Endometrium (tissue), 2 donors: Measurements from ENCODE around the gene DGCR8.

ENCODE experiments used
- FAIRE-seq: peaks from 2 replicates; lab custom pipeline; 2012; peaks lifted over from hg19 to GRCh38; lab: Jason Lieb, UNC
- donor health status: control.
- donor health status: control.

DGCR8 gene

DNA sequence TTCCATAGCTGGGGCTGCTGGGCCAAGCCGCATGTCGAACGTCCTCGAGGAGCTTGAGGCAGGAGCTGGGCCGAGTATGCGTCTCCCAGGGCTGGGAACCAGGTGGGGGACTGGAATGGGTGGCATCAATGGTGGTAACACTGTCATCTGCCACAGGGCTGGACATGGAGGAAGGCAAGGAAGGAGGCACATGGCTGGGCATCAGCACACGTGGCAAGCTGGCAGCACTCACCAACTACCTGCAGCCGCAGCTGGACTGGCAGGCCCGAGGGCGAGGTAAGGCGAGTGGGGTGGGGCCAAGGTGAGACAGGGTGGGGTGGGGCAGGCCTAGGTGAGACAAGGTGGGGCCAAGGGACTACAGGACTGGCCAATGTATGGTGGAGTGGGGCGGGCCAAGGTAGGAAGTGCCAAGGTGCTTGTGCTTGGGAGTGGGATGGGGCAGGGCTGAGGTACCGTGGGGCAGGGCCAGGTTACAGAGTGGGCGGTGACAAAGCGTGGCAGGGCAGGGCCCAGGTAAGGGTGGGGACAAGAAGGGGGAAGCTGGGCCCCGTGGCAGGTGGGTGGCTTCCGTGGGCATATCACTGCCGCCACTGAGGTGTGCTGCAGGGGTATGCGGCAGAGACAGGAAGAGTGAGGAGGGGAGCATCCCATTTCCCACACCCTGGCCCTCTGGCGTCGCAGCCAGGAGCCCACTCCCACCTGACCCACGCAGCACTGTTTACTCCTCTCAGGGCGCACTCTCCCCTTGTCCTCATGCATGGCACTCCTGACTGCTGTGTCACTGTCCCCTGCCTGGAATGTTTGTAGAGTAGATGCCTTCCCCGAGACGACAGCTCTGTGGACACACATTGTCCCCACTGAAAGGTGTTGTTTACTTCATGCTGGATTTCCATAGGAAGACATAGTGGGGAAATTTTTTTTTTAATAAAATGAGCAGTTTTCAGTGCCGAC is 27.5 kb upstream of the DGCR8 start:
- no peak for FAIRE-seq

DNA sequence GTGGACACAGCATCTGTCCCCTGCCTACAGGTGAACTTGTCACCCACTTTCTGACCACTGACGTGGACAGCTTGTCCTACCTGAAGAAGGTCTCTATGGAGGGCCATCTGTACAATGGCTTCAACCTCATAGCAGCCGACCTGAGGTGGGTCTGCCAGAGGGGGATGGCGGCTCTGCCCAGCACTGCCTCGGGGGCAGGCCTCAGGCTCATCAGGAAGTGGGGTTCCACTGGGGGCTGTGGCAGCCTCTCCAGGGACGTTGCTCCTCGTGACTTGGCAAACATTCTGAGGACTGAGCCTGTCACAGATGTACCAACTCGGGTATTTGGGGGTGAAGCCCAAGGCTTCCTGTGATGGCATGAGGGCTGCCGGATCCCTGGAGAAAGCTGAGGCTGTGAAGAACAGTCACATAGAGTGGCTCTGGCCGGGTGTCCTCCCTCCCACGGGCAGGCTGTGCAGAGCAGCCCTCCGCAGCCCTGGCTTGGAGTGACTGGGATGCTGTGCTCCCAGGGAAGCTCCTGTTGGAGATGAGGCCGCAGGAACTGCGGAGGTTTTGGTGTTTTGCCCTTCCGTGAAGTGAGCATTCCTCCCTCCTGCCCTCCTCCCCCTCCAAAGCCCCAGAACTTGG is 26.5 kb upstream of the DGCR8 start:
- FAIRE-seq, result no peak

DNA sequence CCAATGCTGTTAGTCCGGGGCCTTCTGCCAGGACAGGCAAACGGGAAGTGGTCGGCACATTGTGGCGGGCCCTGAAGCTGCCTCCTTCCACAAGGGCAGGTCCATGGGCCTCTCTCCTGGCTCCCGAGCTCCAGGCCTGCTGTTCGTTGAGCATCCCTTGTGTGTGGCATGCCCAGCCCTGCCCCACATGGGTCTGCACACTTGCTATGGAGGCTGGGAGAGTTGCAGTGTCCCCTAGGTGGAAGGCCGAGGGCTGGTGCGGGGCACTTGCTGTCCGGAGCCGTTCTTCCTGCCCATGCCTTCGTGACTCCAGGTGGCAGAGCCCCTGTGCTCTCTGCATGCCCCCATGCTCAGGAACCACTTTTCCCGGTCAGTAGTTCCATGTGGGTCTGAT is 26.0 kb upstream of the DGCR8 start:
- FAIRE-seq, result no peak

DNA sequence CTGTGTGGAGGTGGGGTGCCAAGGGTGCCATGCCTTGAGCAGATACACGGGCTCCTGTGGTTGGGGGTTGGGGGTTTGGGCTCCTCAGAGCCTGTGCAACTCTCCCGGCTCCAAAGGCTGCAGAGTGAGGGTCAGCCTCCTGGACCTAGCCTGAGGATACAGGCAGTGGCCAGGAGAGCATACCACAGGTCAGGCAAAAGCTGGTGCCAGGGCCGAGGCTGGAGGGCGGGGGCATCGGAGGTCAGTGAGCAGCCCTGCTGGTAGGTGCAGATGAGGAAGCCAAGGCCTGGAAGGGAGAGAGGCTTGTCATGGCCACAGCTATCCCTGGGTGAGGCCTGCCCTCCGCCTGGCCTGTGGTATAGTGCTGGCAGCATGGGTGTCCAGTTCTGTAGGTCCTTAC is 25.6 kb upstream of the DGCR8 start:
- no peak for FAIRE-seq

DNA sequence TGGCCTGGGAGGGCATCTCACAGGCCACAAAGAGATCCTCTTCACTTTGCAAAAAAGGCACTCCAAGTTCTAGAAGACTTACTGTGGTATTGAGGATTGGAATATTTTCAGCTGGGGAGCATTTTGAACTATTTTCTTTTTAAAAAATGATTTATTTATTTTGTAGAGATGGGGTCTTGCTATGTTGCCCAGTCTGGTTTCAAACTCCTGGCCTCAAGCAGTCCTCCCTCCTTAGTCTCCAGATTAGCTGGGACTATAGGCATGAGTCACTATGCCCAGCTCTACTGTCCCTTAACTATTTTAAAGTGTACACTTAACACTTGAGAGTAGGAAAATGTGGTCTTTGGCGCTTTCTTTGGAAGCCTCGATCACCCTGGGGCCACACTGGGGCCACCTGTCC is 24.9 kb upstream of the DGCR8 start:
- FAIRE-seq, result no peak

DNA sequence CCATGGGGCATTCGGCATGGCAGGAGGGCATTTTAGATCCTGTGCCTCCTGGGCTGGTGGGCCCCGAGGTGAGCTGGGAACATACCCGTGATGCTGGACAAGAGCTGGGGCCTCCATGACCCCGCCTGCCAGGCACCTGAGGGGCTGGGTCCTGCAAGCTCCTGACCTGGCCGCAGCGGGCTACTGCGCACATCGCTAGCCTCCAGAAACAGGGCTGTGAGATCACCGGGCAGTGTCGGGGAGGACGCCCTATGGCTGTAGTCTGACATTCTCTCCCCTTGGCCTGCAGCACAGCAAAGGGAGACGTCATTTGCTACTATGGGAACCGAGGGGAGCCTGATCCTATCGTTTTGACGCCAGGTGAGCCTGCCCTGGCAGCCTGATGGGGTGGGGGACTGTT is 24.4 kb upstream of the DGCR8 start:
- FAIRE-seq, result no peak

DNA sequence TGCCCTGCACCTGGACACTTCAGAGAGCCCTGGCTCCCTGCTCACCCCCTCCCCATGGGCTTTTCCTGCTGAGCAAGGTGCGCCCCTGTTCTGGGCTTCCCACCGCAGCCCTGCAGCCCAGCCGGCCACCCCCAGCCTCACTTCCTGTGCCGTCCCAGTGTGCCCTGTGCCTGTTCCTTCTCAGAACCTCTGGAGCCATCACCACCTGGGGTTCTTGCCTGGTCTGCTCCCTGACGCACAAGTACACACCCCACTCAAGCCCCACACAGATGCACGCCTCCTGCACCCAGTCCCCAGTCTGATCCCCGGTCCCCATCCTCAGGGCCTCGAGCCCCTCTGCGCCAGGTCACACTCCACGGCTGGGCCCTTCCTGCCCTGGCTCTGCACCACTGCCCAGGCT is 23.9 kb upstream of the DGCR8 start:
- no peak for FAIRE-seq

DNA sequence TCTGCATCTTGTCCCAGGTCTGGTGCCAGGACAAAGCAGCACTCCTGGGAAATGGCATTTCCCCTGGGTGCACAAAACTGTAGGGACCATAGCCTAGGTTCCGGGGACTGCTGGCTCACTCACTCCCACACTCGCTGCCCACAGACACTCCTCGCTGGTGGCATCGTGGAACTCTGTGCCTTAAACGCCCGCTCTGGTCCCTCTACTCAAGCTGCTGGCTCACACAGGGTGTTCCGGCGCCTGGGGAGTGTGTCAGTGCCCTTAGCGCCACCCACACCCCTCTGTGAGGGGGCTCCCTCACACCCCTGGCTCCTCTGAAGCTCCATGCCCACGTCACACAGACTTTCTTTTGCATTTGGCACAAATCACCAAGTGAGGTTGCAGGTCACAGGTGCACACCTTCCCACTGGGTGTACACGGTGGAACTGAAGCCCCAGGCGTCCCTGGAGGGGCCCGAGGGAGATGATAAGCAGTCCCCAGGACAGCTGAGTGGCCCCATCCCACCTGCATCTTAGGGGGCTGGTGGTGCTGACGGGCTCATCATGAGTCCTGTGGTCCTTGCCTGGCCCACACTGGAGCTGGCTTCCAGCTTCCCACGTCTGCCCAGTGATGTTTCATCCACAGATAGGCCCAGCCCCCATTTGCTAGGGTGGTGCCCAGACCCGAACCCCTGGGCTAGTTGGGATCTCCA is 23.2 kb upstream of the DGCR8 start:
- FAIRE-seq, result no peak

DNA sequence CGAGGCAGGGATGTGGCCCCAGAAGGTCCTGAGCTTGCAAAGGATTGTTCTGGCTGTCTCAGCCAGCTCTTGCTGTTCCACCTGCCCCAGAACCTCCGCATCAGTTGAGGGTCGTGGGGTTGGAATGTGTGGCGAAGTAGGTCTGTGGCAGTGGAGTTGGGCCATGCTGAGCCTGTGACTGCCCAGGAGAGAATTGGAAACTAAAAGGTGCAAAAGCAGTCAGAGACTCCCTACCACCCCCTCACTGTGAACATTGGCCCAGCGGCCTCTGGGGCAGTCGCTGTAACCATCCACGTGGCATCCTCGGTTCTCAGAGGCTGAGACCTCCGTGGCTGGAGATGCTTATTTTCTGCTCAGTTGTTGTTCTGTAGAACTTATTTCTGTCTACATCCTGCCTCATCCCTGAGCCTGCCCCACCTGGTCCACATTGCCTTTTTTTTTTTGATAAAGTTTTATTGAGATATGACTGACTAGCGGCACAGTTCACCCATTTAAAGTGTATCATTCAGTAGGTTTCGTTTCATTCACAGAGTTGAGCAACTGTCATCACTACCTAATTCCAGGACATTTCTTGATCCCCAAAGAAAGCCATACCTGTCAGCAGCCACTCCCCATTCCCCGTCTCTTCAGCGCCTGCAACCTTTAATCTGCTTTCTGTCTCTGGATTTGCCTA is 22.3 kb upstream of the DGCR8 start:
- no peak for FAIRE-seq

DNA sequence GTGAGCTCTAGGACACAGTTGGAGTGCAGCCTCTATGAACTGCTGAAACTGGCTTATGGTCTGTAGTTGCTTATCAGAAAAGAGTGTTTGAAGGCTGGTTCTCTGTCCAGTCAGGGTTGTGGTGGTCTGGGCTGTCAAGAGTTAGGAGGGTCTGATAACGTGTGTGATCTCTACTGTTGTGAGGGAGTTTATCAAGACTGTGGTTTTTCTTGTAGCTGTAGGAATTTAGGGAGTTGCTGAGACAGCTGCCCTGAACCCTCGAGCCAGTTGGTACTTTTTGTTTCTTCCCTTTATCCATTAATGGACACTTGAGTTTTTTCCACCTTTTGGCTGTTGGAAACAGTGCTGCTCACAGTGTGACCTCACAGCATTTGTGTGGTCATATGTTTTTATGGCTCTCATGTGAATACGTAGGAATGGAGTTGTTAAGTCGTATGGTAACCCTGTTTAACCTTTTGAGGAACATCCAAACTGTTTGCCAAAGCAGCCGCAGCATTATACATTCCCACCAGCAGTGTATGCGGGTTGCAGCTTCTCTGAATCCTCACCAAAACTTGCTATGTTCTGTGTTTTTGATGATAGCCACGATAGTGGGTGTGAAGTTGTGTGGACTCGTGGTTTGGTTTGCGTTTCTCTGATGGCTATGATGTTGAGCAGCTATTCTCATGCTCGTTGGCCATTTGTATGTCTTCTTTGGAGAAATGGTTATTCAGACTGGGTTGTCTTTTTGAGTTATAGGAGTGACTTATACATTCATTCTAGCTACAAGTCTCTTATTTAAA is 20.9 kb upstream of the DGCR8 start:
- FAIRE-seq, result no peak

DNA sequence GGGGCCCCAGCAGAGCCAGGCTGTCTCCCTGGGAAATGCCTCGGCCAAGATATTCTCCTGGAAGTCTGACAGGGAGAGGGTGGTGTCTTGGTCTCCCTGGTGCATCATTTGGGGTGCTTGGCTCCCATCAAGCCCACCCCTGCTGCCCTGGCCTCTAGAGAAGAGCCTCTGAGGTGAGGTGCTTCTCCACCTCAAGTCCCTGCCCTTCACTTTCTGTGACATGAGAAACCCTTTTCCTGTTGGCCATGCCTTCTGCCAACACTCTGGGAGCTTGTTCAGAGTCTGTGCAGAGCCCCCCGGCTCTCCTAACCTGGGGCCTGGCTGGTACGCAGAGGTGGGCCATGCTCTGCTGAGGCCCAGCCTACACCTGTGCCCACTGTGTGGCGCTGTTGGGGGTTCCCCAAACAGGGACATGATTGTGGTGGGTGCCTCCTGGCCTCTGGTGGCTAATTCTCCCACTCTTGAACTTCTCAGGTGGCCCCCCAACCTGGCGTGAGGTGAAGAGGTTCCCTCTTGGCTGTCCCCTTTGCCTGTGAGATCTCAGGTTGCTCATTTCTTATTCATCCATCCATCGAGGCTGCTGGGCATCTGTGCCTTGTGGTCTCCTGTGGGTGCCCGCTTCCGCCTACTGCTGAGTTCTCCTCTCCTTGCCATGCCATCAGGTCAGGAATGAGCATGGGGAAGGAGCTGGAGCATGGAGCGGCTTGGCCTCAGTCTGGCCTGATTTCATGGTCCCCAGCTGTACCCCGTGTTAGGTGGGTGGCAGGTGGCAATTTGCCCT is 19.2 kb upstream of the DGCR8 start:
- FAIRE-seq, result no peak

DNA sequence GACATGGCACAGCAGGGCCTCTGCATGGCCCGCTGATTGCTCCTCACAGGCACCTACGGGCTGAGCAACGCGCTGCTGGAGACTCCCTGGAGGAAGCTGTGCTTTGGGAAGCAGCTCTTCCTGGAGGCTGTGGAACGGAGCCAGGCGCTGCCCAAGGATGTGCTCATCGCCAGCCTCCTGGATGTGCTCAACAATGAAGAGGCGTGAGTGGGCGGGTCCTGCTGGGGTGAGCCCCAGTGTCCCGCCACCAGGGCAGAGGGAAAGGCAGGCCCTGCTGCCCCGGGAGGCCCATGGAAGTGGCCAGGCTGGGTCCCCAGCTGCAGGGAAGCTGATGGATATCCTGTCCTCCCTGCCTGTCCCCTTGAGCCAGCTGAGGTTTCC is 18.6 kb upstream of the DGCR8 start:
- no peak for FAIRE-seq

DNA sequence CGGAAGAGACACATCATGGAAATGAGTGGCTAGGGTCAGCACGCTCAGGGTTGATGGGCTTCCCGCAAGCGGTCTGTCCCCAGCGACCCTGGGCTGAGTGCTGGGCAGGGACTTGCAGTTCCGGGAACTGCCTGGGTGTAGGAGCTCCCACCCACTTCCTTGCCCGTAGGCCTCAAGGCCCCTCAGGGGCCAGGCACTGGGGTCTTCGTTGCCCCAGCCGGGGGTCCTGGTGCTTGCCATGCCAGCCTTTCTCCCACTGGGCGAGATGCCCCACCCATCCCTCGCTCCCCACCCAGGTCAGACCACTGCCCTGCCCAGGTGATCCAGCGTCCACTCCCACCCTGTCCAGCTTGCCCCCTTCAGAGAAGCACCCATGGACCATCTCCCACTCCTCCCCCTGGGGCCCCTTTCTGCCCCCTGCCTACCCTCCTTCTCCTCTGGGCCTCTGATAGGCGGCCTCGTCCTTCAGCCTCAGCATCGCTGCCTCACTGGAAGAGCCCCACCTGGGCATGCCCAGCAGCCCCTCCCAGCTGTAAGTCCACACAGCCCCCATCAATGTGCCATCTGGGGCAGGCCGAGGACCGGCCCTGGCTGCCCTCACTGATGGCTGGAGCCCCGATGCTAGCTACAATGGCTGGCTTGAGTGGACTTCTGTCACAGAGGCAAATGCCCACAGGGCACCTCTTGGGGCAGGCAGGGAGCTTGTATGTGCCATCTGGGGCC is 17.8 kb upstream of the DGCR8 start:
- no peak for FAIRE-seq

DNA sequence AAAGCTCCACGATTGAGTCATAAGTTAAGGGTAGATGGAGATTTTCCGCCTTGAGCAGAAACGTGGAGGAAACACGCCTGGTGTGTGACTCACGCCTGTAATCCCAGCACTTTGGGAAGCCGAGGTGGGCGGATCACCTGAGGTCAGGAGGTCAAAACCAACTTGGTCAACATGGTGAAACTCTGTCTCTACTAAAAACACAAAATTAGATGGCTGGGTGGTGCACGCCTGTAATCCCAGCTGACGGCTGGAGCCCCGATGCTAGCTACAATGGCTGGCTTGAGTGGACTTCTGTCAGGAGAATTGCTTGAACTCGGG is 17.3 kb upstream of the DGCR8 start:
- no peak for FAIRE-seq

DNA sequence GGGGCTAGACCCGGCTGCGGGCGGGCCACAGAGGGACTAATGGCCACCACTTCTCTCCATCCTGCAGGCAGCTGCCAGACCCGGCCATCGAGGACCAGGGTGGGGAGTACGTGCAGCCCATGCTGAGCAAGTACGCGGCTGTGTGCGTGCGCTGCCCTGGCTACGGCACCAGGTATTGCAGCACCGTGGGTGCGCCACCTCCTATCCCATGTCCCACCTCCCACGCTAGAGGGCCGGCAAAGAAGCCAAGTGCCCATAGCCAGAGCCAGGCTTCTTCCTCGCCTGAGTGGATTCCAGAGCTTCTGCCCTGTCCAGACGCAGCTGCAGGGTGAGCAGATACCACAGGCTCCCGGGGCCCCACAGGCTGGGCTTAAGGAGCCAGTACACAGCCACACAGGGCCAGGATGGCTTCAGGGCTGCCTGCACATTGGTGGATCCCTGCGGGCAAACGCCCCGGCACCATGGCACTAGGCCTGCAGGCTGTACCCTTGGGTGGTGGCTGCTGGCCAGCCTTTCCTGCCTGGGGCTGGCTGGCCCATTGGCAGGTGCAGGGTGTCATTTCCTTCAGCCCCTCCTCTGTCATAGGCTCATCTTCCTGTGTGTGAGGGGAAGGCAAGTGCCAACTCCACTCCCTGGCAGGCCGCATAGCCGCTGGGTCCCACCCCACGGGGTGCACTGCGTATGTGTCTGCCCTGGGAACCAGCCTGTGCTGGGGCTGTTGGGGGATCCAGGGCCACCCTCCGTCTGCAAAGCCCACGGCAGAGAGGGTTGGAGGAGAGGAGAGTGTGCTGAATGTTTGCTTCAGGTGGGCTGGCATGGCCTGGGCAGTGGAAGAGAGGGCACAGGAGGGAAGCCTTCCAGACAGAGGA is 16.5 kb upstream of the DGCR8 start:
- FAIRE-seq, result no peak

DNA sequence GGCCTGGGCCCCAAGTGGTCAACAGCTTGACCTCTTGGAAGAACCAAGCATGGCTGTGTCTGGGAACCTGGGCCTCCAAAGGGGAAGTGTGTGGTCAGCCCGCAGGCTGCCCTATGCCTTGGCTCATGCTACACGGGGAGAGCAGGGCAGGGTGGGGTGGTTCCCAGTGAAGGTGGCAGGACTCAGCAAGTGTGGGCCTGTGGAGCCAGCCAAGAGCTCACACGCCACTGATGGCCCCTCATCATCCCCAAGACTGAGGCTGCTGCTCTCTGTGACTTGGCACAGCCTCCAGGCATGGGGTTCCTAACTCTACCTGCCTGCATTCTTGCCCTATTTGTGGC is 15.9 kb upstream of the DGCR8 start:
- no peak for FAIRE-seq

DNA sequence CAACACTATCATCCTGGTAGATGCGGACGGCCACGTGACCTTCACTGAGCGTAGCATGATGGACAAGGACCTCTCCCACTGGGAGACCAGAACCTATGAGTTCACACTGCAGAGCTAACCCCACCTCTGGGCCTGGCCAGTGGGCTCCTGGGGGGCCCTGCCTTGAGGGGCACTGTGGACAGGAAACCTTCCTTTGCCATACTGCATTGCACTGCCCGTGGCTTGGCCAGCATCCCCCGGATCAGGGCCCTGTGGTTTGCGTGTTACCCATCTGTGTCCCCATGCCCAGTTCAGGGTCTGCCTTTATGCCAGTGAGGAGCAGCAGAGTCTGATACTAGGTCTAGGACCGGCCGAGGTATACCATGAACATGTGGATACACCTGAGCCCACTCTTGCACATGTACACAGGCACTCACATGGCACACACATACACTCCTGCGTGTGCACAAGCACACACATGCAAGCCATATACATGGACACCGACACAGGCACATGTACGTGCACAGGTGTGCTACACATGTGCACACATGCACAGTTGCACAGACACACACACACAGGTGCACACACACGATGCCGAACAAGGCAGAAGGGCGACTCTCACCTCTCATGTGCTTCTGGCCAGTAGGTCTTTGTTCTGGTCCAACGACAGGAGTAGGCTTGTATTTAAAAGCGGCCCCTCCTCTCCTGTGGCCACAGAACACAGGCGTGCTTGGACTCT is 15.3 kb upstream of the DGCR8 start:
- no peak for FAIRE-seq

DNA sequence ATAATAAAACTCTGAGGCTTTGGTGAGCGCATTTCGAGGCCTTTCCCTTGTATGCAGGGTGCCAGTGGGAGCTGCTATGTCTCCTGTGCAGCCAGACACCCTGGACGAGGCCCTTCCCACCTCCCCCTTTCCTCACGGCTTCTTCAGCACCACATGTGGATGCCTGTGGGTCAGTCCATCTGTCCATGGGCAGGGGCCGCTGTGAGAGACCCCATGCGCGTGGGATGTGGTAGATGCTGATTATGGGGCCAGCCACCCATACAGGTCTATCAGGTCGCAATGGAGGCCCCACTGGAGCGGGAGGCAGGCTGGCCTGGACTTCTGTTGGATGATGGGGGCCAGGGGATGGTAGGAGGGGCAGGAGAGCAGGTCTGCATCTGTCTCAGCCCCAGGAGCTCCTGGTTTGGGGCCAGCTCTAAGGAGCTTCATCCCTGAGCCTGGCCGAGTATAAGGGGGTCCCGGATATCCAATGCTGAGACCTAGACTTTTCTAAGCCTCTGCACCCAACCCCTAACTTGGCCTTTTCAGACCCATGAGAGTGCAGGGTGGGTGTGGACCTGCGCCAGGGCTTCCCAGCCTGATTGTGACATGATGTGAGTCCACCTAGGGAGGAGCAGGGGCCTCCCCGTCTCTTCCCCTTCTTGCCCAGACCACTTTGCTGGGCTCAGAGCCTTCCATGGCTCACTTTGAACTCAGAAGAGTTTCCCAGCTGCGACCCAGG is 14.0 kb upstream of the DGCR8 start:
- FAIRE-seq, result no peak
